Stimulated activated CD8-positive, alpha-beta memory T cell treated with anti-CD3 and anti-CD28 coated beads, Interleukin-15, amount 100 ng/mL, for 4 hours (primary cell): ENCODE results near the gene DDX54.
A peak's percentile ranks its signal among the peaks of the same experiment; 100 is the strongest.

ENCODE experiments used
- DNase-seq, 2 donors: peaks; one replicate each; pipeline ENCODE4 v3.0.0-alpha.2; 2020; ENCODE audit warnings: low read depth in 2 of 2

Gene DDX54

DNA sequence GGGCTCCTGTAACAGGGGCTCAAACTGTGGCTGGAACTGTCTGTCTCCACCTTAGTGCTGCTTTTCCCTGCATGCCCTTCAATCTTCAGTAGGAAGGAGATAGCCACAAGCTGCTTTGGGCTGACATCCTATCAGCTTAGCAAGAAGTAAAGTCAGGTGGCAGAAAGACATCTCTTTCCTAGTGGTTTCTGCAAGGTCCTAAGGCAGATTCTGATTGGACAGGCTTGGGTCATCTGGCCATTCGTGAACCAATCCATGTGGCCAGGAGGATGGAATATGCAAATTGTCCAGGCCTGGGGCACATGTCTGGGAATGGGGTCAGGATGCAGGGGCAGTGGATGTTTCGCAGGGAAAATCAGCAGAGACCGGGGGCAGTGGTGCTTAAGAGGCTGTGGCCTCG lies 5.5 kb upstream of the DDX54 start:
- DNase-seq, result no peak

DNA sequence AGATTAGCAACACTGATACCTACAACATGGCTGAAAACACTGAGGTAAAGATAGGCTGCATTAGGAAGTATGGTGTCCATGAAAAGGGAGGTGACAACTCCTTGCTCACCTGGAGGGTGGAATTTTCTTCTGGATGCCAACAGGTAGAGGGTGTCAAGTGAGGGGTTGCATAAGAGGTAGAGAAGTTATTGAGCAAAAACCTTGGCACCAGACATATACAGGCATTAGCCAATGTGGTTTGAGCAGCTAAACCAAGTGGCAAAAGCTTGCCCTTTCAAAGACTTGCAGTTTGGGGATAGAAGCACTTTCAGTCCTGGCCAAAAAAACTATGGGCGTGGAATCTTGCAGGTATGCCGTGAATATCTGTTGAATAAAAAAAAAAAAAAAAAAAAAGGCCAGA lies 4.1 kb upstream of the DDX54 start:
- no peak for DNase-seq

DNA sequence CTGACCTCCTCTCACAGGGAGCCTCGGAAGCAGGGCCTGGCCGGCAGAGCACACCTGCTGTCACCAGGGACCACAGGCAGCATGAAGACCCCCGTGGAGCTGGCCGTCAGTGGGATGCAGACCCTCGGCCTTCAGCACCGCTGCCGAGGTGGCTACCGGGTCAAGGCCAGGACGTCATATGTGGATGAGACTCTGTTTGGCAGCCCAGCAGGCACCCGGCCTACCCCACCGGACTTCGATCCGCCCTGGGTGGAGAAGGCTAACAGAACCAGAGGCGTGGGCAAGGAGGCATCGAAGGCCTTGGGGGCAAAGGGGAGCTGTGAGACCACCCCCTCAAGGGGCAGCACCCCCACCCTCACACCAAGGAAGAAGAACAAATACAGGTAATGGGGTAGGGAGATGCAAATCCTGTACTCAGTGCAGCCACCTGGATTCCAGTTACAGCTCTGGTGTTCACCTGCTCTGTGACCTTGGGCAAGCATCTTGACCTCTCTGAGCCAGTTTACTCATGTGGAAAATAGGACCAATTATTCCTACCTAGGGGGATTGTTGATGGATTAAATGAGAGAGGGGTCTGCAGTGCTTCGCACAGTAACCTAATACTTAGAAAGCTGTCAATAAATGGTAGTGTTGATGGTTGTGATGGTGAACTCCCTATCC lies 1.5 kb upstream of the DDX54 start:
- DNase-seq, result no peak

DNA sequence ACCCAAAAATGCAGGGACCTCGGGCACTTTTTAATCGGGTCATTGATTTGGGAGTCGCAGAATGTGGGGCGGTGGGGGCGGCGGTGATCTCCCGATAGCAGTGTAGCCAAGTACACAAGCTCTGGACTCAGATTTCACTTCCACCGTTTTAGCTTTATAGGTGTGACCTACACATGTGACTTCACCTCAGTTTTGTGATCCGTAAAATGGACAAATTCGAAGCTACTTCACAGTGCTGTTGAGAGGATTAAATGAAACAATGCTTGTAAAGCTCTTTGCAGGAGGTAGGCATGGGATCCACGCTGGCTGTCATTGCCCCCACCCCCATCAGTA lies 721 bp upstream of the DDX54 start:
- DNase-seq, result no peak

DNA sequence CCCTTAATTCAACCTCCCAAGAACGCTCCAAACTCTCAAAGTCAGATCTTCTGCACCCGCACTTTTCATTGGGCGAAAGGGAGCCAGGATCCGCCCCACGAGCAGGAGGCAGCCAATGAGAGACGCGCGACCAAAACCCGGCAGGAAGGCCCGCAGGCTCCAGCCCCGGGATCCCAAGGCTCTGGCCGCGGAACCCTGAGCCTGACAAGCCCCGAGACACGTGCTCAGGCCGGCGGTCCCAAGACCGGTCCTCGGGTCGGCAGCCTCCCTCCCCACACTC lies 438 bp downstream of the DDX54 start:
- DNase-seq, result peak; percentile 74 to 77

DNA sequence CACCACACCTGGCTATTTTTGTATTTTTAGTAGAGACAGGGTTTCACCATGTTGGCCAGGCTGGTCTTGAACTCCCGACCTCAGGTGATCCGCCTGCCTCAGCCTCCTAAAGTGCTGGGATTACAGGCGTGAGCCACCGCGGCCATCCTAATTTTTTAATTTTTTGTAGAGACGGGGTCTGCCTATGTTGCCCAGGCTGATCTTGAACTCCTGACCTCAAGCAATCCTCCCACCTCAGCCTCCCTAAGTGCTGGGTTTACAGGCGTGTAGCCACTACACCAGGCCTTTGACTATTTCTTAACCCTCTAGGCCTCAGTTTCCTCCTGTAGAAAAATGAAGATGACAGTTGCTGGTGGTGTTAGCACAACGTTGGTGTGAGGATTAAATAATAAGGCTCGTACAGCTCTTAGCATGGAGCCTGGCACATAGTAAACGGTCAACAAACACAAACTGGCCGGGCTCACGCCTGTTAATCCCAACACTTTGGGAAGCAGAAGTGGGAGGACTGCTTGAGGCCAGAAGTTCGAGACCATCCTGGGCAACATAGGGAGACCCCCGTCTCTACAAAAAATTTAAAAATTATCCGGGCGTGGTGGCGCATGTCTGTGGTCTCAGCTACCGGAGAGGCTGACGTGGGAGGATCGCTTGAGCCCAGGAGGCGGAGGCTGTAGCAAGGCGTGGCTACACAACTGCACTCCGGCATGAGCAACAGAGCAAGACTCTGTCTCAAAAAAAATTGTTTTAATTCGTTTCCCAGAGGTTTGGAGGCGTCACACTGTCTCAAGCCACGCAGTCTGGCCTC lies 979 bp downstream of the DDX54 start:
- no peak for DNase-seq

DNA sequence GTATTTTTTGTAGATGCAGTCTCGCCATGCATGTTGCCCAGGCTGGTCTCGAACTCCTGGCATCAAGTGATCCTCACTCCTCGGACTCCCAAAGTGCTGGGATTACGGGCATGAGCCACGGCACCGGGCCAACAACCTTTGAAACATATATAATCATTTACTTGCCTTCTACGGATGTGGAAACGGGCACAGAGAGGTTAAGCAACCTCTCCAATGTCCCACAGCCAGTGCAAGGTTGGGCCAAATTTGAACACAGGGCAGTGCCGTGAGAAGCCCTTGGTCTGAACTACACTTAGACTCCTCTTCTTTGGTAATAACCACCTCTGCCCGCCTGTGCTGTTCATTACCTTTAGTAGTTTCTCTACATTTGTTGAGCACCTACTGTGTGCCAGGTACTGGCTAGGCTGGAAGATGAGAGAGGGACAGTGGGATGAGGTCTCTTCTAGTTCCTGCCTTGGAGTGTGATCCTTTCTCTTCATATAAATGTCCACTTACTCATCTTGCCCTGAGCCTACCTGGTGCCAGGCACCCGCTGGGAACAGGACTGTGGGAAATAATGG lies 2.2 kb downstream of the DDX54 start:
- no peak for DNase-seq

DNA sequence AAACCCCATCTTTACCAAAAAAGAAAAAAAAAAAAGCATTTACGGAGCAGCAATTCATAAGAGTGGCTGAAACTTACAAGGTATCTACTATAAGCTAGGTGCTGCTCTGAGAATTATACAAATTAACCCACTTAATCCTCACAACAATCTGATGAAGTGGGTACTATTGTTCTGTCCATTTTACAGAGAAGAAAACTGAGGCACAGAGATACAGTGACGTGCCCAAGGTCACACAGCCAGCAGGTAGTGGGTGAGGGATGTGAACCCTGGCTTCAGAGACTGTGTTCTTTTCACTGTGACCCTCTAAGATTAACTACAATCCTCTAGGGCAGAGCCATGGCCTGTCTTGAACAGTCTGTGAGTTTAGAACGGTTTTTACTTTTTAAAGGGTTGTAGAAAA lies 3.3 kb downstream of the DDX54 start:
- no peak for DNase-seq

DNA sequence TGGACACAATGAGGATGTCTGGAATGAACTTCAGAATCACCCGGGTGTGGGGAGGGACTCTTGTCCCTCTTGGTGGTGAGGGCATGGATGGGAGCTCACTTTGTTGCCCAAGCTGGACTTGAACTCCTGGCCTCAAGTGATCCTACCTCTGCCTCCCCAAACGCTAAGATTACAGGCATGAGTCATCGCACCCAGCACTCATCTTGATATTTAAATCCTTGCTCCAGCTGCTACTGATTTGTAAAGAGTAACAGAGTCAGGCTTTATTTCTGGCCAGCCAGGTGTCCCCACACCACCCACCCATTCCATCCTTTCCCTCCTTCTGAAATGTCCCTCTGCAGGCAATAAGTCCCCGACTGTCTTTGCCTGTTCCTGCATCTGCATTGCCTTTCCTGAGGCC lies 4.9 kb downstream of the DDX54 start:
- DNase-seq, result no peak

GRCh38 chr12:113179023-113179422 lies 6.3 kb downstream of the DDX54 start:
- DNase-seq, result no peak

GRCh38 chr12:113174461-113175384 lies 10.6 kb downstream of the DDX54 start:
- DNase-seq, result peak; percentile 45 to 46

DNA sequence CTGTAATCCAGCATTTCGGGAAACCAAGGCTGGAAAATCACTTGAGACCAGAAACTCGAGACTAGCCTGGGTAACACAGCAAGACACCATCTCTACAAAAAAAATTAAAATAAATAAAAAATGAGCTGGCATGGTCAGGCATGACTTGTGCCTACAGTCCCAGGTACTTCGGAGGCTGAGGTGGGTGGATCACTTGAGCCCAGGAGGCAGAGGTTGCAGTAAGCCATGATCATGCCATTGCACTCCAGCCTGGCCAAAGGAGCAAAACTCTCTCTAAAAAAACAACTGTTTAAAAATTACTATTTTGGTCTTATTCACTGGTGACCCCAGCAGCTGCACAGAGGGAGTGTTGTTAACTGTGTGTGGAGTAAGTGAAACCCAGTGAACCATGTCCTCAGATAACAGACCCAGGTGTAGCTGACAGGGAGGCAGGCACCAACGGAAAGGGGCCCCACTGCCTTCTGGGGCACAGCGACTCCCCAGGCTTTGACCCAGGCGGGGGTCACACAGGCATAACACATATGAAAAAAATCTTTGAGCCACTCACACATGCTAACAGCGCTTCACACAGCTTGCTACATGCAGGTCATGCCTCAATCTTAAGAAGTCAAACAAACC lies 12.1 kb downstream of the DDX54 start:
- no peak for DNase-seq

- no peak for DNase-seq
Measured at GRCh38 chr12:113172185-113172584, 13.1 kb downstream of the DDX54 start.

DNA sequence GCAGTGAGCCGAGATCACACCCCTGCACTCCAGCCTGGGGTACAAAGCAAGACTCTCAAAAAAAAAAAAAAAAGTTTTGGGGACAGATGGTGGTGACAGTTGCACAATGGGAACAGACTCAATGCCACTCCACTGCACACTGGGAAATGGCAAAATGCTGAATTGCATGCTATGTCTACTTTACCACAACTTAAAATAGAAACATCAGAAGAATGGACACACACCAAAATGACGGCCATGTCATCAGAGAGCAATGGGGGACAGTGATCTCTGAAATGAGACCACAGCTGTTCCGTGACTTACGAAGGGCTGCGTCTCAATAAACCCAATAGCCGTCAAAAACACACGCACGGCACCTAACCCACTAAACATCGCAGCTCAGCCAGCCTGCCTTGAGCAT lies 13.7 kb downstream of the DDX54 start:
- no peak for DNase-seq

DNA sequence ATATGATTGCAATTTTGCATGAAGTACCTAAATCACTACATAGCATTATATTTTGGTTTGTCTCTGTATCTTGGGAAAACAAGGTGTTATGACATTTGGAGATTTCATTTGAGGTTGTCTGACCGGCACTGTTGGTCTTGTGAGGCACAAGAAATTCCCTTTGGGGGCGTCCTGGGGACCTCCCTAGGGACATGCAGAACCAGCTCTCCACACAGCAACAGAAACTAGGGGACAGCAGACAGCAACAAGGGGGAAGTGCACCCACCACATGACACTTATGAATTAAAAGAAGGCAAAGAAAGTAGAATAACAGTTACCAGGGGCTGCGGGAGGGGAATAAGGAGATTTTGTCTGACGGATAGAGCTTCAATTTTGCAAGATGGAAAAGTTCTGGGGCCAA lies 14.4 kb downstream of the DDX54 start:
- no peak for DNase-seq

DNA sequence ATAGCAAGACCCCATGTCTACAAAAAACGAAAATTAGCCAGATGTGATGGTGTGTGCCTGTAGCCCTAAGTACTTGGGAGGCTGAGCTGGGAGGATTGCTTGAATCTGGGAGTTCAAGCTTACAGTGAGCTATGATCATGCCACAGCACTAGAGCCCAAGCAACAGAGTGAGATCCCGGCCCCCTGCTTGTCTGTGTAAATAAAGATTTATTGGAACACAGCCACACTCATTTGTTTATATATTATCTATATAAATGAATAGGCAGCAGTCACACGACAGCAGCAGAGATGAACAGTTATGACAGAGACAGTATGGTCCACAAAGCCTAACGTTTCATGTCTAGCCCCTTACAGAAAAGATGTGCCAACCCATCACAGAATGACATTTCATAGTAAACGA lies 14.8 kb downstream of the DDX54 start:
- DNase-seq, result no peak

DNA sequence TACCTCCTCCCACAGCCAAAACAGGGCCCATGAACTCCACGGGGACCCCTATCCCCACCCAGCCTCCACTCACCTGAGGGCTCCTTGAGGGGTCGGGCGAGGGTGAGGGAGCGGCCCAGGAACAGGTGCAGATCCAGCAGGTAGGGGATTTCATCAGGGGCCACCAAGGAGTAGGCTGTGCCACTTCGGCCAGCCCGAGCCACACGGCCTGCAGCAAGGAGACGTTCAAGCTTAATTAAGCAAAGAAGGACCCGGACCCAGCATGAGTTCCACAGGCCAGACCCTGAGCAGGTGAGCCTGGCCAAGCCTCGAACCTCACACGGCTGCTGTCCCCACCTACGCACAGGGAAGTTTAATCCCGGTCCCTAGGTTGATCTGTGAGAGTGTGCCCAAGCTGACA lies 15.6 kb downstream of the DDX54 start:
- no peak for DNase-seq

GRCh38 chr12:113167868-113168267 lies 17.4 kb downstream of the DDX54 start:
- no peak for DNase-seq

- no peak for DNase-seq
Measured at GRCh38 chr12:113165521-113166450, 19.5 kb downstream of the DDX54 start.

- no peak for DNase-seq
Measured at GRCh38 chr12:113164014-113164413, 21.3 kb downstream of the DDX54 start.

DNA sequence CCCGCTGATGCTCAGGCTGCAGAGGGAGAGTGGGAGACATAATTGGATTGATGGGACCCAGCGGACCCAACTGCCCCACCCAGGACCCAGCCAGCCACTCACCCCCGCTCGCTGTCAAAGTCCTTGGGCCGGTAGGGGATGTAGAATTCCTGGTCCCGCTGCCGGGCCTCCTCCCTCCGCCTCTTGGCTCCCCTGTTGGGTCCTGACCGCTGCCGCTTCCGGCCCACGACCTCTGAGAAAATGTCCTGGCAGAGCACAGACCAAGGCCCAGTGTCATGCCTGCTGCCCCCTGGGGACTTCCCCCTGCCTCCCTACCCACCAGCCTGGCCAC lies 22.3 kb downstream of the DDX54 start:
- DNase-seq, result no peak
